ENCODE data around the gene B3GALNT2.
"Not testable (repeated sequence)": the region's sequence is repeated elsewhere in the genome, so short reads cannot be mapped to it uniquely, and the experiment has no call there.

The B3GALNT2 gene

DNA sequence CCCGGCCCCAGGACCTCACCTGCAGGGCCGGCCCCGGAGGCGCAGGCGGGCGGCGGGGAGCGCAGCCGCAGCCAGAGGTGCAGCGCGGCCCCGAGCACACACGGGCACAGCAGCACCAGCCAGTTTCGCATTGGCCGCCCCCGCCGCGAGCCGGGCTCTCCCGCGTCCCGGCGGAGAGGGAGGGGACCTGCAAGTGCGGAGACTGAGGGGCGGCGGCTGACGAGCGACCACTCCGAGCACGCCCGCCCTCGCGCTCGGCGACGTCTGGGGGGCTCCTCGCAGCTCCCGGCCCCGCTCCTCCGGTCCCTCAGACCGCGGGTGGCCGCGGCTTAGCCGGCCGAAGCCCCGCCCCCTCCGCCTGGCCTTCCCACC is at the start of gene B3GALNT2:
TSS of gene B3GALNT2 (minus strand) at position 331 of the 372 bp plus-strand sequence. CDS start at position 131, 200 bp downstream.
- H3K4me3 ChIP-seq (ENCODE audit: low read depth, low read length), result peak within 1 kb of the TSS; percentile 85
- TF ChIP-seq, protein P1, sequence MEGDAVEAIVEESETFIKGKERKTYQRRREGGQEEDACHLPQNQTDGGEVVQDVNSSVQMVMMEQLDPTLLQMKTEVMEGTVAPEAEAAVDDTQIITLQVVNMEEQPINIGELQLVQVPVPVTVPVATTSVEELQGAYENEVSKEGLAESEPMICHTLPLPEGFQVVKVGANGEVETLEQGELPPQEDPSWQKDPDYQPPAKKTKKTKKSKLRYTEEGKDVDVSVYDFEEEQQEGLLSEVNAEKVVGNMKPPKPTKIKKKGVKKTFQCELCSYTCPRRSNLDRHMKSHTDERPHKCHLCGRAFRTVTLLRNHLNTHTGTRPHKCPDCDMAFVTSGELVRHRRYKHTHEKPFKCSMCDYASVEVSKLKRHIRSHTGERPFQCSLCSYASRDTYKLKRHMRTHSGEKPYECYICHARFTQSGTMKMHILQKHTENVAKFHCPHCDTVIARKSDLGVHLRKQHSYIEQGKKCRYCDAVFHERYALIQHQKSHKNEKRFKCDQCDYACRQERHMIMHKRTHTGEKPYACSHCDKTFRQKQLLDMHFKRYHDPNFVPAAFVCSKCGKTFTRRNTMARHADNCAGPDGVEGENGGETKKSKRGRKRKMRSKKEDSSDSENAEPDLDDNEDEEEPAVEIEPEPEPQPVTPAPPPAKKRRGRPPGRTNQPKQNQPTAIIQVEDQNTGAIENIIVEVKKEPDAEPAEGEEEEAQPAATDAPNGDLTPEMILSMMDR (conservative IDR thresholded peaks at IDR 0.05; ENCODE audit: low read depth, low read length), result no peak
- no peak for DNase-seq (ENCODE audit: low read depth)

DNA sequence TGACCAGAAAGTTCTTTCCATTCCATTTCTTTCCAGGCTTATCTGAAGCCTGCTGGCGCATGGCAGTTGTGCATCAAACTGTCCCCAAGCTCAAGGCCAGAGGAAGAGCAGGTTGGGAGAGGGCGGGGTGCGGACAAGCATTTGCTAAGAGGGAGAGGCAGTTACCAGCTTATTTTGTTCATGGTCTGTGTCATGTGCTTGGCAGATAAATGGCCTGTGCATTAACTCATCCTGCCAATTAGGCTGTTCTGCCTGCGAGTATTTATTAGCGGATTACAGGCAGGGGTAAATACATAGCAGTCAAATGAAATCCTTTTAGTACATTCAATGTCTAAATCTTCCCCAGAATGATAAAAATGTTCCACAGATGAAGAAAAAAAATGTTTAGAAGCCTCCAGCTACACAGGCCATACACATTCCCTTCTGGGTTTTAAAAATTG is 48.9 kb upstream of the B3GALNT2 start:
- no peak for DNase-seq (ENCODE audit: low read depth)
- no peak overlapping the region for H3K4me3 ChIP-seq (ENCODE audit: low read depth, low read length)
- TF ChIP-seq, protein P1 (conservative IDR thresholded peaks at IDR 0.05; ENCODE audit: low read depth, low read length), result no peak

DNA sequence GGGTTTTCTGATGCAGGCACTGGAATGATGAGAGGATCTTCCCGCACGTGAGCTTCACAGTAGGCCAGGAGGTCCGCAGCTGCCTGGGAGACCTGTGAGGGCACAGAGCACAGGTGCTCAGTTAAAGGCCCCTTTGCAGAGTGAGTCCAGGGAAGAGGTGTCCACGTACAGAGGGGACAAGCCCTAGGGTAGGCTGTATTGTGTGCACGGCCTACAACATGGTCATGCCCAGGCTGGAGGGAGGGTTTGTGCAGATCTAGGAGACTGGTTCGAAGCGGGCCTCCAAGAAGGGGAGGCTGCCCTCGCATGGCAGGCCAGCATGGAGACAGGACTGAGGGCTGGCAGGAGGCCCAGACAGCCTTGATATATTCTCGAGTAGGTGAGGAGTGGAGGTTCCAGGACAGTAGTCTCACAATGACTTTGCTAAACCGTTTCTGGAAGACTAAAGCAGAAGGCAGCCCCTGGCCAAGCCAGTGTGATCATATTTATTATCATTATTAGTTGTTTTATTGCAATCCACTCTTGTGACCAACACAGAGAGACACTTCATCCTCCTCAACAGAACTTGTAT is 48.0 kb upstream of the B3GALNT2 start:
- TF ChIP-seq, protein P1 (conservative IDR thresholded peaks at IDR 0.05; ENCODE audit: low read depth, low read length), result no peak
- DNase-seq (ENCODE audit: low read depth), result no peak
- no peak overlapping the region for H3K4me3 ChIP-seq (ENCODE audit: low read depth, low read length)

DNA sequence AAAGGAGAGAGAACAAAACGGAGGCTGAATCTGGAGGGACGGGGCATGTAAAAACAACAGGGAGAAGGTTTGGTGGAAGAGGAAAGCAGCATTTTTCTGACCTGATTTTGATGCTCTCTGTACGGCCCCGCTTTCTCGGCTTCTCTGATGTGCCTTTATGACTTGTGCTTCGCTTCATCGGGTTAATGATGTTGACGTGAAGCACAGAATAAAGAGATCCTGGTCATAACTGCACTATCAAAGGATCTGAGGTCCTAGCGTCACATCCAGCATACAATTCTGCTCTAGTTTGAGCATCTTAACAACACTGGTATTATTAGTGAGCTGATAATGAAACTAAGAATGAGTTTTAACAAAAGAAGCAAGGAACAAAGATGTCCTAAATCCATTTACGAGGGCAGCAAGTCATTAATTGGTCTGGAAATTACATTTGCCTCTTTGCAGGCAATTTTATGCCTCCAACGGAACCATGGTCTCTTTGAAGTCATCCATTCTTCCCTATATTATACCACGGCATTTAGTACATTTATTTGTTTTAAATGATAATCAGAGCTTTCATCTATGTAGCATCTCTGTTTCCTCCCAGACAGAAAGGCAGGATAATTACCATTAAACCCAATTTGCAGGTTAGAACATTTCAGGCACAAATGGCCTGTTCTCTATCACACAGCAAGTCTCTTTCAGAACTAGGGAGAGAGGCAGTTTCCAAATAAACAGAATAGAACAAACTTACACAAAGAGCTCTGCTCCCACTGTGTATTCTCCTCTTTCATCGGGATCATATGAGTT is 45.3 kb upstream of the B3GALNT2 start:
- no peak for DNase-seq (ENCODE audit: low read depth)
- H3K4me3 ChIP-seq (ENCODE audit: low read depth, low read length), result no peak overlapping the region
- TF ChIP-seq, protein P1 (conservative IDR thresholded peaks at IDR 0.05; ENCODE audit: low read depth, low read length), result no peak

DNA sequence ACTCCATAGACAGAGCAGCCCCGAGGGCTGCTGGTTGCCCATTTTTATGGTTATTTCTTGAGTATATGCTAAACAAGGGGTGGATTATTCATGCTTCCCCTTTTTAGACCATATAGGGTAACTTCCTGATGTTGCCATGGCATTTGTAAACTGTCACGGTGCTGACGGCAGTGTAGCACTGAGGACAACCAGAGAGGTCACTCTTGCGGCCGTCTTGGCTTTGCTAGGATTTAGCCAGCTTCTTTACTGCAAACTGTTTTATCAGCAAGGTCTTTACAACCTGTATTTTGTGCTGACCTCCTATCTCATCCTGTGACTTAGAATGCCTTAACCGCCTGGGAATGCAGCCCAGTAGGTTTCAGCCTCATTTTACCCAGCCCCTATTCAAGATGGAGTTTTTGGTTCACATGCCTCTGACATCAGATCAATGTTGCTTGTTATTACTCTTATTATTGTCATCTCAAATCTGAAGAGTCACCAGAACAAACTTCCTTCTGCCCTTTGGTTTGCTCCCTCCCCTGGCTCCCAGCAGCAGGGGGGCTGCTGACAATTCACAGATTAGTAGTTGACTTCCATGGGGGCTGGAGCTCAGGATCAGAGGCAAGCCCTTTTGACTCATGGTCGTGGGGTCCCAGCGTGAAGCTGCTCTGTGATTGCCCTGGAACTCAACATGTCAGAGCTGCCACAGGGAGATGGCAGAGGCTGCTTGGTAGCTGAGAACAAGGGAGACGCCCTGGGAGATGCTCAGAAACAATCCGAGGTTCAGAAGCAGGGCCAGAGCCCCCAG is 42.3 kb upstream of the B3GALNT2 start:
- DNase-seq (ENCODE audit: low read depth), result peak; percentile 32
- not testable (repeated sequence) for H3K4me3 ChIP-seq (ENCODE audit: low read depth, low read length)

DNA sequence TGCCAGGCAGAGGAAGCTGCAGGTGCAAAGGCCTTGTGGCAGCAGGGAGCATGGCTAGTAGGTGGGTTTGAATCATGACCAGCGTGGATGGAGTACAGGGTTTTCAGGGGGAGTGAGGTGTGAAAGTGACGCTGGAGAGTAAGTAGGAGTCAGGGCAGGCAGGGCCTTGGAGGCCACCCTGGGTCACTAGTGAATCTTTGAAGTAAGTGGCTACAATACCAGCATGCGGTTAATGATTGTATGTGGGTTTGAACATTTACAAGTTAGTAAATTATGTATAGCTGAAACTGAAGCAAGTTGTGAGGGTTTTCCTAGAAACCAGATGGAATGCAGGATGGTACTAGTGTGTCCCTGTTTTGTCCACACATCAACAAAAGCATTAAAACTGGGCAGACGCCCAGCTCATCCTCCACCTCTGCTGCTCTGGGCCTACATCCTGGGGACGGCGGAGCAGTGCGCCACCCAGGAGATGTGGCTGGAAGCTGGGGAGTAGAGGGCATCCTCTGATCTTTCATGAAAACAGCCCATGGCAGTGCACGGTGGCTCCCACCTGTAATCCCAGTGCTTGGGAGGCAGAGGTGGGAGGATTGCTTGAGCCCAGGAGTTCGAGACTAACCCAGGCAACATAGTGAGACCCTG is 41.2 kb upstream of the B3GALNT2 start:
- TF ChIP-seq, protein P1 (conservative IDR thresholded peaks at IDR 0.05; ENCODE audit: low read depth, low read length), result no peak
- H3K4me3 ChIP-seq (ENCODE audit: low read depth, low read length), result no peak overlapping the region
- DNase-seq (ENCODE audit: low read depth), result no peak

DNA sequence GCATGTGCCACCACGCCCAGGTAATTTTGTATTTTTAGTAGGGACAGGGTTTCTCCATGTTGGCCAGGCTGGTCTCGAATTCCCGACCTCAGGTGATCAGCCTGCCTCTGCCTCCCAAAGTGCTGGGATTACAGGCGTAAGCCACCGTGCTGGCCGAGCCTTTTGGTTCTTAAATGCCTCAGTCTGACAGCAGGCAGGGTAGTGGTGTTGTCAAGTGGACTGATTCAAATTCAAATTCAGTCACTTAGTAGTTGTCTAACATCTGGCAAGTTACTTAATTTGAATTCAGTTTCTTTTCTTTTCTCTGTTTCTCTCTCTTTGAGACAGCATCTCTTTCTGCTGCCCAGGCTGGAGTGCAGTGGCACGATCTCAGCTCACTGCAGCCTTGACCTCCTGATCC is 38.6 kb upstream of the B3GALNT2 start:
- not testable (repeated sequence) for H3K4me3 ChIP-seq (ENCODE audit: low read depth, low read length); DNase-seq (ENCODE audit: low read depth)
